Lung (tissue), 12 donors: ENCODE data around the gene DUSP16. TPM values are rescaled to one million over a fixed set of nuclear protein-coding genes. Genes with fewer than 3 reads are reported as not detected.
A peak's percentile ranks its signal among the peaks of the same experiment; 100 is the strongest.

Experiments
- ATAC-seq: fragments of 200-7000 bp; cut with Tn5 transposase; one replicate; pipeline ENCODE4 v1.9.1; 2020; ENCODE audit warnings: moderate number of reproducible peaks; ENCODE audit not compliant: insufficient read depth, low FRiP score
- DNase-seq, 3 donors: peaks; one replicate each; pipeline ENCODE4 v3.0.0-alpha.2; 2013 to 2017
- H3K27ac ChIP-seq, 2 donors: one replicate each; pipeline ENCODE4 v1.5.1; 2013; ENCODE audit warnings: mild to moderate bottlenecking in 2 of 2, moderate library complexity in 2 of 2, control low read depth in 1 of 2, inconsistent platforms in 1 of 2, low read depth in 1 of 2, low read length in 1 of 2
- H3K27me3 ChIP-seq, 3 donors: one replicate each; pipeline ENCODE4 v1.5.1; 2013; ENCODE audit warnings: low read length in 2 of 3; ENCODE audit not compliant: control insufficient read depth in 3 of 3, insufficient read depth in 3 of 3
- H3K36me3 ChIP-seq, 4 donors: one replicate each; pipeline ENCODE4 v1.5.1; 2013; ENCODE audit warnings: low read length in 4 of 4, mild to moderate bottlenecking in 1 of 4, moderate library complexity in 1 of 4; ENCODE audit not compliant: control insufficient read depth in 4 of 4, insufficient read depth in 4 of 4
- H3K4me1 ChIP-seq, 5 donors: one replicate each; pipeline ENCODE4 v1.5.1; 2013; ENCODE audit warnings: low read length in 5 of 5, mild to moderate bottlenecking in 2 of 5, moderate library complexity in 1 of 5; ENCODE audit not compliant: control insufficient read depth in 5 of 5, insufficient read depth in 5 of 5
- H3K4me3 ChIP-seq: one replicate; pipeline ENCODE4 v1.5.1; 2013; ENCODE audit warnings: mild to moderate bottlenecking, control low read depth, moderate library complexity
- H3K9ac ChIP-seq, 2 donors: one replicate each; pipeline ENCODE4 v1.5.1; 2013; ENCODE audit warnings: low read length in 2 of 2, control low read depth in 1 of 2; ENCODE audit not compliant: insufficient read depth in 1 of 2
- H3K9me3 ChIP-seq, 4 donors: one replicate each; pipeline ENCODE4 v1.5.1; 2013; ENCODE audit warnings: low read length in 3 of 4, mild to moderate bottlenecking in 1 of 4, moderate library complexity in 1 of 4; ENCODE audit not compliant: control insufficient read depth in 4 of 4, insufficient read depth in 3 of 4
- CTCF ChIP-seq: IDR thresholded peaks from 2 replicates; pipeline ENCODE4 v1.5.1; 2012; ENCODE audit warnings: mild to moderate bottlenecking; ENCODE audit errors: control extremely low read depth, extremely low read depth
- WGBS, 2 donors: extraction: QIAGEN DNeasy Blood & Tissue Kit; methylation state at CpG; one replicate each; pipeline ENCODE4 v1.1.7; 2013; 5-methylcytosine and 5-hydroxymethylcytosine counted together
- polyA plus RNA-seq, 2 donors: library from polyadenylated mRNA; stranded (reverse); fragments of 200-250 nt; gene quantifications; one replicate each; pipeline ENCODE4 v1.2.1, GENCODE V29; 2013
- total RNA-seq, 2 donors: library from RNA; depleted of rRNA in 1 of 2; stranded (reverse); fragments of >200 nt in 1 of 2; gene quantifications; one replicate each; pipeline ENCODE4 v1.2.1, GENCODE V29; 2014 to 2021
- donor health status: control.
- donor health status: control.
- donor health status: Bipolar disorder and iron deficiency.
- donor health status: healthy.
- donor health status: DM: yes; HTN: yes; CAD: no.

Gene DUSP16
- total and polyA plus RNA-seq, 4 donors, result 11.1 to 40.0 (median 25.8) TPM

DNA sequence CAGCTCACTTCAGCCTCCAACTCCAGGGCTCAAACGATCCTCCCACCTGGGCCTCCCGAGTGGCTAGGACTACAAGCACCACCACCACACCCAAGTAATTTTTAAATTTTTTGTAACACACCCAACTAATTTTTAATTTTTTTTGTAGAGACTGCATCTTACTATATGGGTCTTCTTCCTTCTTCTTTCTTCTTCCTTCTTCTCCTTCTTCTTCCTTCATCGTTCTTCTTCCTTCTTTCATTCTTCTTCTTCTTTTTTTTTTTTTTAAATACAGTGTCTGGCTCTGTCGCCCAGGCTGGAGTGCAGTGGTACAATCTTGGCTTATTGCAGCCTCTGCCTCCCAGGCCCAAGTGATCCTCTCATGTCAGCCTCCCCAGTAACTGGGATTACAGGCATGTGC is 48.0 kb upstream of the DUSP16 start:
- whole genome bisulfite sequencing, 2 donors, result 77 to 84% methylated on average over 4 of the region's 4 CpGs
- no peaks in the 10 kb centered on the region for H3K27me3 ChIP-seq
- no peaks in the 10 kb centered on the region for H3K9me3 ChIP-seq
- H3K9ac ChIP-seq, result no peak overlapping the region
- H3K27ac ChIP-seq, result peak overlapping the region; percentile 85 to 89
- no peak for TF ChIP-seq CTCF
- no peak for DNase-seq
- ATAC-seq, result no peak
- peaks cover 0 to 13% (median 2%) of the 10 kb centered on the region in 5 donors for H3K4me1 ChIP-seq
- no peaks in the 10 kb centered on the region for H3K36me3 ChIP-seq
- H3K4me3 ChIP-seq, result no peak overlapping the region

DNA sequence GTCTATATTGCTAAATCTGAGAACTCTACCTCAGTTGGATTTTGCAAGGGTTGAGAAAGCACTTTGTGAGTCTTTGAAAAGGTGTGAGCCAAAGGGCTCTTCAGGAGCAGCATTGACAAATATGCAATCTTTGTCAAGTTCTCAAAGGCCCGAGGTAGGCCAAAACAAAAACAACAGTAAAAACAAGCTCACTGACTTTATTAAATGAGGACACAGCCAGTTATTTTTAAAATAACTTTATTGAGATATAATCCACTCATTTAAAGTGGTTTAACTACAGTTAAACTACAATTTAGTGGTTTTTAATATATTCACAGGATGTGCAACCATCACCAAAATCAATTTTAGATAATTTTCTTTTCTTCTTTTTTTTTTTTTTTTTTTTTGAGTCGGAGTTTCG is 47.0 kb upstream of the DUSP16 start:
- 88 to 95% methylated on average over 2 to 3 of the region's 3 CpGs for WGBS, 2 donors
- no peaks in the 10 kb centered on the region for H3K9me3 ChIP-seq

DNA sequence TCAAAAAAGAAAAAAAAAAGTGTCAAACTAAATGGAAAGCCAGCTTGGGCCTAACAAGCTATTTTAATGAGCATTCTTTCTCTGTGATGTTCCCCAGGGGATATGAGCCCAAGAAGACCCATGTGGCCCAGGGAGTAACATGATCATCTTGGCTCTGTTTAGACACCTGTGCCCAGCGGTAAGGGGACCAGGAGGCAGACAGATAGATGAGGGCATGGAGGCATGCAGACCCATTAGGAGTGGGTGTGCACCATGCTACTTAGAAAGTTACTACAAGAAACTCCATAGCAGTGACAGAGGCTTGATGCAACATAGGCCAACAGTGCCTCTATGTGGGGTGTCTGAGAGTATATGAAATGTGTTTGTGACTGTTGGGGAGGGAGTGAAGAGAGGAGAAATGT is 45.9 kb upstream of the DUSP16 start:
- ATAC-seq, result no peak
- no peak overlapping the region for H3K9ac ChIP-seq
- H3K27ac ChIP-seq, result no peak overlapping the region
- H3K9me3 ChIP-seq, result no peaks in the 10 kb centered on the region
- WGBS, 2 donors, result 90 to 100% methylated on average over 1 of the region's 1 CpG
- no peak for TF ChIP-seq CTCF
- peaks cover 0 to 12% (median 2%) of the 10 kb centered on the region in 5 donors for H3K4me1 ChIP-seq
- H3K27me3 ChIP-seq, result no peaks in the 10 kb centered on the region
- no peaks in the 10 kb centered on the region for H3K36me3 ChIP-seq
- no peak overlapping the region for H3K4me3 ChIP-seq
- peak in 1 of 3 donors; percentile 16 for DNase-seq

More for the DNA sequence above, 47.0 kb upstream of the DUSP16 start:
- Histone ChIP-seq H3K4me1 (peaks cover 0 to 13% (median 2%) of the 10 kb centered on the region in 5 donors), H3K4me3 (no peak overlapping the region), H3K27me3 (no peaks in the 10 kb centered on the region), H3K36me3 (no peaks in the 10 kb centered on the region), H3K27ac (no peak overlapping the region), H3K9ac (no peak overlapping the region)
- no peak for ATAC-seq
- no peak for DNase-seq
- TF ChIP-seq CTCF, result no peak
